H9 (cell line): ENCODE data around the gene BMPER. TPM values are rescaled to one million over a fixed set of nuclear protein-coding genes. Genes with fewer than 3 reads are reported as not detected.

Experiments
- DNase-seq: peaks from one replicate; pipeline ENCODE4 v3.0.0-alpha.2; 2017
- H2AFZ ChIP-seq: one replicate; pipeline ENCODE4 v1.6.1; 2013; ENCODE audit warnings: mild to moderate bottlenecking, low read length, control low read depth, moderate library complexity
- H2AK5ac ChIP-seq: 2 replicates; pipeline ENCODE4 v1.6.1; 2013; ENCODE audit warnings: low read length, control low read depth, mixed read lengths; ENCODE audit not compliant: insufficient read length
- H2BK120ac ChIP-seq: one replicate; pipeline ENCODE4 v1.6.1; 2013; ENCODE audit warnings: low read depth, mild to moderate bottlenecking, low read length, control low read depth, inconsistent platforms; ENCODE audit not compliant: poor library complexity, severe bottlenecking
- H2BK12ac ChIP-seq: 2 replicates; pipeline ENCODE4 v1.6.1; 2013; ENCODE audit warnings: low read length, control low read depth, mixed read lengths, low read depth; ENCODE audit not compliant: insufficient read length
- H2BK15ac ChIP-seq: 2 replicates; pipeline ENCODE4 v1.6.1; 2013; ENCODE audit warnings: low read depth, low read length, control low read depth
- H2BK20ac ChIP-seq: one replicate; pipeline ENCODE4 v1.6.1; 2013; ENCODE audit warnings: low read depth, mild to moderate bottlenecking, low read length, control low read depth, inconsistent platforms; ENCODE audit not compliant: poor library complexity, severe bottlenecking
- H2BK5ac ChIP-seq: 2 replicates; pipeline ENCODE4 v1.6.1; 2013; ENCODE audit warnings: low read length, control low read depth, mixed read lengths; ENCODE audit not compliant: insufficient read length
- H3K14ac ChIP-seq: 2 replicates; pipeline ENCODE4 v1.6.1; 2013; ENCODE audit warnings: low read length, control low read depth; ENCODE audit not compliant: insufficient read depth
- H3K18ac ChIP-seq: 2 replicates; pipeline ENCODE4 v1.6.1; 2013; ENCODE audit warnings: low read depth, mild to moderate bottlenecking, mixed read lengths, low read length, control low read depth; ENCODE audit not compliant: insufficient read length
- H3K23ac ChIP-seq: 2 replicates; pipeline ENCODE4 v1.6.1; 2013; ENCODE audit warnings: low read length, control low read depth, mixed read lengths, low read depth; ENCODE audit not compliant: insufficient read length
- H3K23me2 ChIP-seq: 2 replicates; pipeline ENCODE4 v1.6.1; 2013; ENCODE audit warnings: low read depth, mild to moderate bottlenecking, mixed read lengths, low read length, control low read depth; ENCODE audit not compliant: insufficient read length, poor library complexity, severe bottlenecking
- H3K27ac ChIP-seq: 2 replicates; pipeline ENCODE4 v1.5.1; 2013; ENCODE audit warnings: low read length, control low read depth, mixed read lengths, low read depth; ENCODE audit not compliant: insufficient read length
- H3K27me3 ChIP-seq: 2 replicates; pipeline ENCODE4 v1.6.1; 2013; ENCODE audit warnings: low read length, control low read depth, inconsistent platforms; ENCODE audit not compliant: insufficient read depth
- H3K4ac ChIP-seq: 2 replicates; pipeline ENCODE4 v1.6.1; 2013; ENCODE audit warnings: low read depth, mild to moderate bottlenecking, control low read depth, inconsistent platforms, low read length, moderate library complexity
- H3K4me1 ChIP-seq: 2 replicates; pipeline ENCODE4 v1.6.1; 2013; ENCODE audit warnings: low read length, control low read depth, inconsistent platforms; ENCODE audit not compliant: insufficient read depth
- H3K4me2 ChIP-seq: 2 replicates; pipeline ENCODE4 v1.6.1; 2013; ENCODE audit warnings: low read length, control low read depth, mixed read lengths; ENCODE audit not compliant: insufficient read length, insufficient read depth
- H3K56ac ChIP-seq: 2 replicates; pipeline ENCODE4 v1.6.1; 2013; ENCODE audit warnings: low read depth, mild to moderate bottlenecking, mixed read lengths, low read length, control low read depth; ENCODE audit not compliant: insufficient read length
- H3K79me1 ChIP-seq: 2 replicates; pipeline ENCODE4 v1.6.1; 2013; ENCODE audit warnings: low read depth, mild to moderate bottlenecking, moderate library complexity, low read length, control low read depth, inconsistent platforms; ENCODE audit not compliant: insufficient read depth, poor library complexity, severe bottlenecking
- H3K79me2 ChIP-seq: 2 replicates; pipeline ENCODE4 v1.6.1; 2013; ENCODE audit warnings: low read length, control low read depth, inconsistent platforms; ENCODE audit not compliant: insufficient read depth
- H3K9ac ChIP-seq: 2 replicates; pipeline ENCODE4 v1.6.1; 2013; ENCODE audit warnings: low read length, control low read depth, mixed read lengths; ENCODE audit not compliant: insufficient read length; ENCODE audit errors: extremely low read depth
- H3K9me3 ChIP-seq: one replicate; pipeline ENCODE4 v1.6.1; 2013; ENCODE audit warnings: low read depth, low read length, inconsistent platforms; ENCODE audit not compliant: control insufficient read depth
- H3T11ph ChIP-seq: one replicate; pipeline ENCODE4 v1.6.1; 2013; ENCODE audit warnings: mild to moderate bottlenecking, low read length, control low read depth, inconsistent platforms
- H4K20me1 ChIP-seq: one replicate; pipeline ENCODE4 v1.6.1; 2013; ENCODE audit not compliant: control insufficient read depth, insufficient read length, insufficient read depth
- H4K5ac ChIP-seq: 2 replicates; pipeline ENCODE4 v1.6.1; 2013; ENCODE audit warnings: low read depth, mild to moderate bottlenecking, mixed read lengths, low read length, control low read depth; ENCODE audit not compliant: insufficient read length
- H4K8ac ChIP-seq: replicated peaks from 2 replicates; pipeline ENCODE4 v1.6.1; 2013; ENCODE audit warnings: low read length, control low read depth, mixed read lengths, low read depth; ENCODE audit not compliant: insufficient read length
- H4K91ac ChIP-seq: 2 replicates; pipeline ENCODE4 v1.6.1; 2013; ENCODE audit warnings: low read depth, mild to moderate bottlenecking, moderate library complexity, mixed read lengths, low read length, control low read depth; ENCODE audit not compliant: insufficient read length
- H3K27ac Mint-ChIP-seq, 3 experiments: 2 replicates in 2 of 3; 3 replicates in 1 of 3; pipeline ENCODE4 v1.8.0; 2020 to 2021; ENCODE audit warnings: mixed read lengths in 3 of 3, mild to moderate bottlenecking in 1 of 3, moderate library complexity in 1 of 3
- H3K27me3 Mint-ChIP-seq: 2 replicates; pipeline ENCODE4 v1.8.0; 2021; ENCODE audit warnings: low read depth, mild to moderate bottlenecking, moderate library complexity, mixed read lengths
- H3K36me3 Mint-ChIP-seq, 3 experiments: 2 replicates in 2 of 3; 3 replicates in 1 of 3; pipeline ENCODE4 v1.8.0; 2020 to 2021; ENCODE audit warnings: low read depth in 3 of 3, mixed read lengths in 3 of 3; ENCODE audit not compliant: insufficient read depth in 1 of 3
- H3K4me1 Mint-ChIP-seq, 2 experiments: 2 replicates each; pipeline ENCODE4 v1.8.0; 2020; ENCODE audit warnings: mixed read lengths in 2 of 2
- H3K4me3 Mint-ChIP-seq, 2 experiments: 2 replicates in 1 of 2; 3 replicates in 1 of 2; pipeline ENCODE4 v1.8.0; 2020 to 2021; ENCODE audit warnings: mild to moderate bottlenecking in 2 of 2, mixed read lengths in 2 of 2, moderate library complexity in 1 of 2
- H3K9me3 Mint-ChIP-seq, 2 experiments: 2 replicates in 1 of 2; 3 replicates in 1 of 2; pipeline ENCODE4 v1.8.0; 2020; ENCODE audit warnings: mild to moderate bottlenecking in 2 of 2, mixed read lengths in 2 of 2, moderate library complexity in 1 of 2
- WGBS: extraction: QIAGEN DNeasy Blood & Tissue Kit; methylation state at CpG from one replicate; pipeline ENCODE4 v1.1.7; 2013; ENCODE audit warnings: missing lambda C conversion rate, low lambda C conversion rate, mixed read lengths; ENCODE audit not compliant: insufficient read length; ENCODE audit errors: extremely low coverage; 5-methylcytosine and 5-hydroxymethylcytosine counted together
- total RNA-seq: library from RNA; stranded (reverse); gene quantifications from 2 replicates; pipeline ENCODE4 v1.2.1, GENCODE V29; 2021
- TF ChIP-seq, protein P1 (sequence below): fragments of 200-600 bp; sonication (generic); conservative IDR thresholded peaks from 3 replicates; pipeline ENCODE4 v1.8.0; 2021; ENCODE audit warnings: antibody characterized with exemption, mild to moderate bottlenecking

The BMPER gene
- total RNA-seq, 1 experiment from 2014 or later, result 0.20 TPM

GRCh38 chr7:33959676-33960075 is 54.3 kb downstream of the BMPER start:
- H3K27ac ChIP-seq, result no peak overlapping the region
- WGBS, result no CpG with 5 or more reads among the region's 1 CpG
- H2BK20ac ChIP-seq, result no peak overlapping the region
- H3K9me3 Mint-ChIP-seq, result no peaks in the 10 kb centered on the region
- no peak overlapping the region for H3K4me3 Mint-ChIP-seq
- no peaks in the 10 kb centered on the region for H3K27me3 ChIP-seq
- no peak overlapping the region for H2AFZ ChIP-seq
- H4K8ac ChIP-seq, result no peak overlapping the region
- no peak overlapping the region for H4K91ac ChIP-seq
- H3K79me2 ChIP-seq, result no peaks in the 10 kb centered on the region
- no peak overlapping the region for H3K18ac ChIP-seq
- TF ChIP-seq, protein P1, sequence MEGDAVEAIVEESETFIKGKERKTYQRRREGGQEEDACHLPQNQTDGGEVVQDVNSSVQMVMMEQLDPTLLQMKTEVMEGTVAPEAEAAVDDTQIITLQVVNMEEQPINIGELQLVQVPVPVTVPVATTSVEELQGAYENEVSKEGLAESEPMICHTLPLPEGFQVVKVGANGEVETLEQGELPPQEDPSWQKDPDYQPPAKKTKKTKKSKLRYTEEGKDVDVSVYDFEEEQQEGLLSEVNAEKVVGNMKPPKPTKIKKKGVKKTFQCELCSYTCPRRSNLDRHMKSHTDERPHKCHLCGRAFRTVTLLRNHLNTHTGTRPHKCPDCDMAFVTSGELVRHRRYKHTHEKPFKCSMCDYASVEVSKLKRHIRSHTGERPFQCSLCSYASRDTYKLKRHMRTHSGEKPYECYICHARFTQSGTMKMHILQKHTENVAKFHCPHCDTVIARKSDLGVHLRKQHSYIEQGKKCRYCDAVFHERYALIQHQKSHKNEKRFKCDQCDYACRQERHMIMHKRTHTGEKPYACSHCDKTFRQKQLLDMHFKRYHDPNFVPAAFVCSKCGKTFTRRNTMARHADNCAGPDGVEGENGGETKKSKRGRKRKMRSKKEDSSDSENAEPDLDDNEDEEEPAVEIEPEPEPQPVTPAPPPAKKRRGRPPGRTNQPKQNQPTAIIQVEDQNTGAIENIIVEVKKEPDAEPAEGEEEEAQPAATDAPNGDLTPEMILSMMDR, result no peak
- H2AK5ac ChIP-seq, result no peak overlapping the region
- no peak overlapping the region for H3K56ac ChIP-seq
- H3K4me1 ChIP-seq, result no peaks in the 10 kb centered on the region
- no peak overlapping the region for H3K9ac ChIP-seq
- DNase-seq, result no peak
- no peaks in the 10 kb centered on the region for H3K9me3 ChIP-seq
- H3K23me2 ChIP-seq, result no peaks in the 10 kb centered on the region
- no peak overlapping the region for H3K4me2 ChIP-seq
- no peak overlapping the region for H3K23ac ChIP-seq
- no peaks in the 10 kb centered on the region for H3K4me1 Mint-ChIP-seq
- no peaks in the 10 kb centered on the region; the same call in 1 of the 2 replicates for H3K27me3 Mint-ChIP-seq
- no peak overlapping the region for H2BK5ac ChIP-seq
- H3K14ac ChIP-seq, result no peak overlapping the region
- no peak overlapping the region for H3K4ac ChIP-seq
- no peak overlapping the region for H2BK12ac ChIP-seq
- no peaks in the 10 kb centered on the region for H3K79me1 ChIP-seq
- no peaks in the 10 kb centered on the region for H4K20me1 ChIP-seq
- no peak overlapping the region for H3T11ph ChIP-seq
- no peak overlapping the region for H2BK15ac ChIP-seq
- no peak overlapping the region for H2BK120ac ChIP-seq
- no peaks in the 10 kb centered on the region; a peak in 1 of 7 replicates for H3K36me3 Mint-ChIP-seq
- no peak overlapping the region for H4K5ac ChIP-seq
- H3K27ac Mint-ChIP-seq, result no peak overlapping the region
